HepG2 (cell line): Measurements from ENCODE around the gene CORO1A. TPM values are rescaled to one million over a fixed set of nuclear protein-coding genes. Genes with fewer than 3 reads are reported as not detected.

Experiments used
- HNRNPLL ChIP-seq: fragments of 200-400 bp; formaldehyde crosslinking; IDR thresholded peaks from 2 replicates; pipeline ENCODE4 v1.6.1; 2017; ENCODE audit warnings: mild to moderate bottlenecking, low read depth, low read length; ENCODE audit not compliant: poor library complexity, severe bottlenecking
- KDM6A ChIP-seq: IDR thresholded peaks from 2 replicates; pipeline ENCODE4 v1.6.1; 2016; ENCODE audit warnings: low read depth
- KLF12 ChIP-seq: sonication (generic); formaldehyde crosslinking; IDR thresholded peaks from 2 replicates; pipeline ENCODE4 v1.4.0; 2020; ENCODE audit warnings: missing genetic modification reagents, borderline replicate concordance
- MEIS1 ChIP-seq: sonication (generic); formaldehyde crosslinking; IDR thresholded peaks from 2 replicates; pipeline ENCODE4 v1.9.0; 2021; ENCODE audit warnings: mild to moderate bottlenecking, missing genetic modification reagents, moderate library complexity, borderline replicate concordance
- MEIS2 ChIP-seq: sonication (generic); formaldehyde crosslinking; IDR thresholded peaks from 2 replicates; pipeline ENCODE4 v1.9.0; 2021; ENCODE audit warnings: mild to moderate bottlenecking, missing genetic modification reagents
- MTA1 ChIP-seq: sonication (generic); formaldehyde crosslinking; IDR thresholded peaks from 2 replicates; pipeline ENCODE4 v1.4.0; 2020; ENCODE audit warnings: missing genetic modification reagents, mild to moderate bottlenecking, borderline replicate concordance
- RBFOX2 ChIP-seq: fragments of 200-400 bp; formaldehyde crosslinking; IDR thresholded peaks from 2 replicates; pipeline ENCODE4 v1.6.1; 2017; ENCODE audit warnings: low read depth, mild to moderate bottlenecking, low read length
- ZBTB20 ChIP-seq: sonication (generic); formaldehyde crosslinking; IDR thresholded peaks from 2 replicates; pipeline ENCODE4 v1.8.1; 2023; ENCODE audit warnings: missing genetic modification reagents, low read depth, mild to moderate bottlenecking, borderline replicate concordance
- ZNF282 ChIP-seq: fragments of 450-650 bp; IDR thresholded peaks from 2 replicates; pipeline ENCODE4 v1.6.1; 2018; ENCODE audit not compliant: partially characterized antibody
- ZNF441 ChIP-seq: sonication (generic); formaldehyde crosslinking; IDR thresholded peaks from 2 replicates; pipeline ENCODE4 v1.7.0; 2021; ENCODE audit warnings: missing genetic modification reagents, borderline replicate concordance
- ZNF501 ChIP-seq: sonication (generic); formaldehyde crosslinking; IDR thresholded peaks from 2 replicates; pipeline ENCODE4 v1.5.1; 2020; ENCODE audit warnings: mild to moderate bottlenecking, moderate library complexity, missing genetic modification reagents
- ZNF7 ChIP-seq: IDR thresholded peaks from 2 replicates; pipeline ENCODE4 v1.6.1; 2016; ENCODE audit warnings: missing biosample characterization, missing genetic modification reagents
- ZZZ3 ChIP-seq: sonication (generic); formaldehyde crosslinking; IDR thresholded peaks from 2 replicates; pipeline ENCODE4 v1.4.0; 2020; ENCODE audit warnings: missing genetic modification reagents, mild to moderate bottlenecking, borderline replicate concordance
- polyA plus RNA-seq, 8 experiments: library from polyadenylated mRNA; depleted of rRNA in 3 of 8; stranded (reverse) in 7 of 8; unstranded in 1 of 8; fragments of >200 nt; fragmentation: Illumina TruSeq in 4 of 8; extraction: Trizol in 4 of 8; gene quantifications; 2 replicates each; pipeline versions ENCODE4 v1.2.1 to v1.2.3, GENCODE V29; 2011 to 2016; ENCODE audit warnings: low read depth in 4 of 8, missing spikeins in 1 of 8, mixed read lengths in 1 of 8; ENCODE audit not compliant: insufficient read depth in 1 of 8
- total RNA-seq, 5 experiments: library from RNA; depleted of rRNA; stranded (reverse); fragments of >200 nt; fragmentation: Illumina TruSeq; extraction: Trizol; gene quantifications; 2 replicates each; pipeline ENCODE4 v1.2.3, GENCODE V29; 2016; ENCODE audit warnings: low read depth in 1 of 5
- TF ChIP-seq, protein P1 (sequence below): sonication (generic); formaldehyde crosslinking; IDR thresholded peaks from 2 replicates; pipeline ENCODE4 v1.4.0; 2020; ENCODE audit warnings: missing genetic modification reagents, borderline replicate concordance
- TF ChIP-seq, protein P2 (sequence below): sonication (generic); formaldehyde crosslinking; IDR thresholded peaks from 2 replicates; pipeline ENCODE4 v1.5.1; 2020; ENCODE audit warnings: missing genetic modification reagents, mild to moderate bottlenecking, borderline replicate concordance
- TF ChIP-seq, protein P3 (sequence below): sonication (generic); formaldehyde crosslinking; IDR thresholded peaks from 2 replicates; pipeline ENCODE4 v1.4.0; 2020; ENCODE audit warnings: missing genetic modification reagents, borderline replicate concordance
- TF ChIP-seq, protein P4 (sequence below): sonication (generic); formaldehyde crosslinking; IDR thresholded peaks from 2 replicates; pipeline ENCODE4 v1.4.0; 2020; ENCODE audit warnings: mild to moderate bottlenecking, missing genetic modification reagents, borderline replicate concordance
- TF ChIP-seq, protein P5 (sequence below), 2 experiments: fragments of 450-650 bp in 1 of 2; sonication (generic) in 1 of 2; formaldehyde crosslinking; IDR thresholded peaks; 2 replicates each; pipeline versions ENCODE4 v1.5.0 to v1.8.0; 2020 to 2022; ENCODE audit warnings: mild to moderate bottlenecking in 1 of 2, missing genetic modification reagents in 1 of 2

The CORO1A gene
- total and polyA plus RNA-seq, 2 of the 13 experiments (the other 11 are each of a cell fraction or from before 2014, with no cell fraction given) = 6.5 to 12.9 TPM

DNA sequence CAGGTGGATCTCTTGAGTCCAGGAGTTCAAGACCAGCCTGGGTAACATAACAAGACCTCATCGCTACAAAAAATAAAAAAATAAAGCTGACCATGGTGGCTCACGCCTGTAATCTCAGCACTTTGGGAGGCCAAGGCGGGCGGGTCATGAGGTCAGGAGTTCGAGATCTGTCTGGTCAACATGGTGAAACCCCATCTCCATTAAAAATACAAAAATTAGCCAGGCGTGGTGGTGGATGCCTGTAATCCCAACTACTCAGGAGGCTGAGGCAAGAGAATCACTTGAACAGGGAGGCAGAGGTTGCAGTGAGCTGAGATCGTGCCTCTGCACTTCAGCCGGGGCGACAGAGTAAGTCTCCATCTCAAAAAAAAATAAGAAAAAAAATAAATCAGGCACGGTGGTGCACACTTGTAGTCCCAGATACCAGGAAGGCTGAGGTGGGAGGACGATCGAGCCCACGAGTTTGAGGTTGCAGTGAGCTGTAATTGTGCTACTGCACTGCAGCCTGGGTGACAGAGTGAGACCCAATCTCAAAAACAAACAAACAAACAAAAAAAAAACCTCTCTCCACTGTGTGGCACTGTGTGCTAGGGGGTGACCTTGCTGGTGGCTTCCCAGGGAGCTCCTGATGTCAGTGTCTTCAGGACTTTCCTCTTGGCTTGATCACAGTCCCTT lies 40.6 kb upstream of the CORO1A start (continued):
- TF ChIP-seq KDM6A = no peak
- no peak for TF ChIP-seq RBFOX2
- no peak for TF ChIP-seq ZZZ3 (CRISPR knock-in tag)
- TF ChIP-seq MTA1 = no peak
- no peak; the same call in 1 of the 2 replicates for TF ChIP-seq MEIS2
- no peak for TF ChIP-seq ZNF441 (CRISPR knock-in tag)
- TF ChIP-seq, protein P1, sequence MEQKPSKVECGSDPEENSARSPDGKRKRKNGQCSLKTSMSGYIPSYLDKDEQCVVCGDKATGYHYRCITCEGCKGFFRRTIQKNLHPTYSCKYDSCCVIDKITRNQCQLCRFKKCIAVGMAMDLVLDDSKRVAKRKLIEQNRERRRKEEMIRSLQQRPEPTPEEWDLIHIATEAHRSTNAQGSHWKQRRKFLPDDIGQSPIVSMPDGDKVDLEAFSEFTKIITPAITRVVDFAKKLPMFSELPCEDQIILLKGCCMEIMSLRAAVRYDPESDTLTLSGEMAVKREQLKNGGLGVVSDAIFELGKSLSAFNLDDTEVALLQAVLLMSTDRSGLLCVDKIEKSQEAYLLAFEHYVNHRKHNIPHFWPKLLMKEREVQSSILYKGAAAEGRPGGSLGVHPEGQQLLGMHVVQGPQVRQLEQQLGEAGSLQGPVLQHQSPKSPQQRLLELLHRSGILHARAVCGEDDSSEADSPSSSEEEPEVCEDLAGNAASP (CRISPR knock-in tag) = 0 out of 2 replicates have a peak, but pooled peaks have one; percentile 15
- no peak for TF ChIP-seq ZNF7 (CRISPR knock-in tag)
- TF ChIP-seq HNRNPLL = no peak
- TF ChIP-seq KLF12 (CRISPR knock-in tag) = 0 out of 2 replicates have a peak, but pooled peaks have one; percentile 41
- TF ChIP-seq, protein P2, sequence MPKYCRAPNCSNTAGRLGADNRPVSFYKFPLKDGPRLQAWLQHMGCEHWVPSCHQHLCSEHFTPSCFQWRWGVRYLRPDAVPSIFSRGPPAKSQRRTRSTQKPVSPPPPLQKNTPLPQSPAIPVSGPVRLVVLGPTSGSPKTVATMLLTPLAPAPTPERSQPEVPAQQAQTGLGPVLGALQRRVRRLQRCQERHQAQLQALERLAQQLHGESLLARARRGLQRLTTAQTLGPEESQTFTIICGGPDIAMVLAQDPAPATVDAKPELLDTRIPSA (CRISPR knock-in tag) = no peak
- TF ChIP-seq, protein P3, sequence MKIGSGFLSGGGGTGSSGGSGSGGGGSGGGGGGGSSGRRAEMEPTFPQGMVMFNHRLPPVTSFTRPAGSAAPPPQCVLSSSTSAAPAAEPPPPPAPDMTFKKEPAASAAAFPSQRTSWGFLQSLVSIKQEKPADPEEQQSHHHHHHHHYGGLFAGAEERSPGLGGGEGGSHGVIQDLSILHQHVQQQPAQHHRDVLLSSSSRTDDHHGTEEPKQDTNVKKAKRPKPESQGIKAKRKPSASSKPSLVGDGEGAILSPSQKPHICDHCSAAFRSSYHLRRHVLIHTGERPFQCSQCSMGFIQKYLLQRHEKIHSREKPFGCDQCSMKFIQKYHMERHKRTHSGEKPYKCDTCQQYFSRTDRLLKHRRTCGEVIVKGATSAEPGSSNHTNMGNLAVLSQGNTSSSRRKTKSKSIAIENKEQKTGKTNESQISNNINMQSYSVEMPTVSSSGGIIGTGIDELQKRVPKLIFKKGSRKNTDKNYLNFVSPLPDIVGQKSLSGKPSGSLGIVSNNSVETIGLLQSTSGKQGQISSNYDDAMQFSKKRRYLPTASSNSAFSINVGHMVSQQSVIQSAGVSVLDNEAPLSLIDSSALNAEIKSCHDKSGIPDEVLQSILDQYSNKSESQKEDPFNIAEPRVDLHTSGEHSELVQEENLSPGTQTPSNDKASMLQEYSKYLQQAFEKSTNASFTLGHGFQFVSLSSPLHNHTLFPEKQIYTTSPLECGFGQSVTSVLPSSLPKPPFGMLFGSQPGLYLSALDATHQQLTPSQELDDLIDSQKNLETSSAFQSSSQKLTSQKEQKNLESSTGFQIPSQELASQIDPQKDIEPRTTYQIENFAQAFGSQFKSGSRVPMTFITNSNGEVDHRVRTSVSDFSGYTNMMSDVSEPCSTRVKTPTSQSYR (CRISPR knock-in tag) = no peak
- no peak for TF ChIP-seq ZNF501
- no peak for TF ChIP-seq MEIS1
- TF ChIP-seq, protein P4, sequence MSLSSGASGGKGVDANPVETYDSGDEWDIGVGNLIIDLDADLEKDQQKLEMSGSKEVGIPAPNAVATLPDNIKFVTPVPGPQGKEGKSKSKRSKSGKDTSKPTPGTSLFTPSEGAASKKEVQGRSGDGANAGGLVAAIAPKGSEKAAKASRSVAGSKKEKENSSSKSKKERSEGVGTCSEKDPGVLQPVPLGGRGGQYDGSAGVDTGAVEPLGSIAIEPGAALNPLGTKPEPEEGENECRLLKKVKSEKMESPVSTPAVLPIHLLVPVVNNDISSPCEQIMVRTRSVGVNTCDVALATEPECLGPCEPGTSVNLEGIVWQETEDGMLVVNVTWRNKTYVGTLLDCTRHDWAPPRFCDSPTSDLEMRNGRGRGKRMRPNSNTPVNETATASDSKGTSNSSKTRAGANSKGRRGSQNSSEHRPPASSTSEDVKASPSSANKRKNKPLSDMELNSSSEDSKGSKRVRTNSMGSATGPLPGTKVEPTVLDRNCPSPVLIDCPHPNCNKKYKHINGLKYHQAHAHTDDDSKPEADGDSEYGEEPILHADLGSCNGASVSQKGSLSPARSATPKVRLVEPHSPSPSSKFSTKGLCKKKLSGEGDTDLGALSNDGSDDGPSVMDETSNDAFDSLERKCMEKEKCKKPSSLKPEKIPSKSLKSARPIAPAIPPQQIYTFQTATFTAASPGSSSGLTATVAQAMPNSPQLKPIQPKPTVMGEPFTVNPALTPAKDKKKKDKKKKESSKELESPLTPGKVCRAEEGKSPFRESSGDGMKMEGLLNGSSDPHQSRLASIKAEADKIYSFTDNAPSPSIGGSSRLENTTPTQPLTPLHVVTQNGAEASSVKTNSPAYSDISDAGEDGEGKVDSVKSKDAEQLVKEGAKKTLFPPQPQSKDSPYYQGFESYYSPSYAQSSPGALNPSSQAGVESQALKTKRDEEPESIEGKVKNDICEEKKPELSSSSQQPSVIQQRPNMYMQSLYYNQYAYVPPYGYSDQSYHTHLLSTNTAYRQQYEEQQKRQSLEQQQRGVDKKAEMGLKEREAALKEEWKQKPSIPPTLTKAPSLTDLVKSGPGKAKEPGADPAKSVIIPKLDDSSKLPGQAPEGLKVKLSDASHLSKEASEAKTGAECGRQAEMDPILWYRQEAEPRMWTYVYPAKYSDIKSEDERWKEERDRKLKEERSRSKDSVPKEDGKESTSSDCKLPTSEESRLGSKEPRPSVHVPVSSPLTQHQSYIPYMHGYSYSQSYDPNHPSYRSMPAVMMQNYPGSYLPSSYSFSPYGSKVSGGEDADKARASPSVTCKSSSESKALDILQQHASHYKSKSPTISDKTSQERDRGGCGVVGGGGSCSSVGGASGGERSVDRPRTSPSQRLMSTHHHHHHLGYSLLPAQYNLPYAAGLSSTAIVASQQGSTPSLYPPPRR (CRISPR knock-in tag) = no peak
- no peak for TF ChIP-seq ZNF282
- TF ChIP-seq ZBTB20 (CRISPR knock-in tag) = no peak
- TF ChIP-seq, protein P5, sequence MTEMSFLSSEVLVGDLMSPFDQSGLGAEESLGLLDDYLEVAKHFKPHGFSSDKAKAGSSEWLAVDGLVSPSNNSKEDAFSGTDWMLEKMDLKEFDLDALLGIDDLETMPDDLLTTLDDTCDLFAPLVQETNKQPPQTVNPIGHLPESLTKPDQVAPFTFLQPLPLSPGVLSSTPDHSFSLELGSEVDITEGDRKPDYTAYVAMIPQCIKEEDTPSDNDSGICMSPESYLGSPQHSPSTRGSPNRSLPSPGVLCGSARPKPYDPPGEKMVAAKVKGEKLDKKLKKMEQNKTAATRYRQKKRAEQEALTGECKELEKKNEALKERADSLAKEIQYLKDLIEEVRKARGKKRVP (CRISPR knock-in tag; IDR thresholded peaks at IDR 0.05) = no peak
